ENCODE data around the gene RTN3.

Gene RTN3

GRCh38 chr11:63764679-63765647 is 83.7 kb downstream of the RTN3 start:
- no peaks in the 10 kb centered on the region for H3K27me3 ChIP-seq (ENCODE audit: insufficient read depth, poor library complexity, severe bottlenecking)
- peaks cover 6% of the 10 kb centered on the region for H3K36me3 ChIP-seq (ENCODE audit: low read depth)
- ATAC-seq (ENCODE audit: low read depth) (no peak), DNase-seq (ENCODE audit: low spot score) (peak; percentile 65)
- no peak overlapping the region for H3K4me3 ChIP-seq (ENCODE audit: severe bottlenecking)
- peaks cover 4% of the 10 kb centered on the region for H3K4me1 ChIP-seq (ENCODE audit: insufficient read depth, poor library complexity, severe bottlenecking)
- TF ChIP-seq CTCF (IDR thresholded peaks at IDR 0.05; ENCODE audit: poor library complexity, severe bottlenecking): no peak
- no peak overlapping the region for H3K27ac ChIP-seq (ENCODE audit: poor library complexity, severe bottlenecking)
- H3K9me3 ChIP-seq (ENCODE audit: severe bottlenecking): no peaks in the 10 kb centered on the region

- Histone ChIP-seq H3K27me3 (ENCODE audit: insufficient read depth, poor library complexity, severe bottlenecking) (no peaks in the 10 kb centered on the region), H3K36me3 (ENCODE audit: low read depth) (peaks cover 3% of the 10 kb centered on the region; the same call in 1 of the 2 replicates), H3K9me3 (ENCODE audit: severe bottlenecking) (no peaks in the 10 kb centered on the region), H3K4me1 (ENCODE audit: insufficient read depth, poor library complexity, severe bottlenecking) (peaks cover 4% of the 10 kb centered on the region), H3K27ac (ENCODE audit: poor library complexity, severe bottlenecking) (no peak overlapping the region), H3K4me3 (ENCODE audit: severe bottlenecking) (no peak overlapping the region)
- no peak for TF ChIP-seq CTCF (IDR thresholded peaks at IDR 0.05; ENCODE audit: poor library complexity, severe bottlenecking)
- no peak for ATAC-seq (ENCODE audit: low read depth)
- no peak for DNase-seq (ENCODE audit: low spot score)
Measured at GRCh38 chr11:63765688-63766241, 84.5 kb downstream of the RTN3 start.

- H3K4me3 ChIP-seq (ENCODE audit: severe bottlenecking): no peak overlapping the region
- ATAC-seq (ENCODE audit: low read depth) (no peak), DNase-seq (ENCODE audit: low spot score) (no peak)
- no peaks in the 10 kb centered on the region for H3K27me3 ChIP-seq (ENCODE audit: insufficient read depth, poor library complexity, severe bottlenecking)
- H3K4me1 ChIP-seq (ENCODE audit: insufficient read depth, poor library complexity, severe bottlenecking): peaks cover 4% of the 10 kb centered on the region
- peaks cover 3% of the 10 kb centered on the region; the same call in 1 of the 2 replicates for H3K36me3 ChIP-seq (ENCODE audit: low read depth)
- H3K27ac ChIP-seq (ENCODE audit: poor library complexity, severe bottlenecking): peak overlapping the region; percentile 47
- no peak for TF ChIP-seq CTCF (IDR thresholded peaks at IDR 0.05; ENCODE audit: poor library complexity, severe bottlenecking)
- no peaks in the 10 kb centered on the region for H3K9me3 ChIP-seq (ENCODE audit: severe bottlenecking)
Measured at GRCh38 chr11:63766531-63767235, 85.4 kb downstream of the RTN3 start.

GRCh38 chr11:63767267-63767564 is 85.9 kb downstream of the RTN3 start:
- H3K4me1 ChIP-seq (ENCODE audit: insufficient read depth, poor library complexity, severe bottlenecking): peaks cover 4% of the 10 kb centered on the region
- H3K4me3 ChIP-seq (ENCODE audit: severe bottlenecking): peak overlapping the region; percentile 94
- H3K27ac ChIP-seq (ENCODE audit: poor library complexity, severe bottlenecking): peak overlapping the region; percentile 47
- peaks cover 3% of the 10 kb centered on the region; the same call in 1 of the 2 replicates for H3K36me3 ChIP-seq (ENCODE audit: low read depth)
- ATAC-seq (ENCODE audit: low read depth): no peak
- H3K27me3 ChIP-seq (ENCODE audit: insufficient read depth, poor library complexity, severe bottlenecking): no peaks in the 10 kb centered on the region
- H3K9me3 ChIP-seq (ENCODE audit: severe bottlenecking): no peaks in the 10 kb centered on the region
- no peak for DNase-seq (ENCODE audit: low spot score)
- TF ChIP-seq CTCF (IDR thresholded peaks at IDR 0.05; ENCODE audit: poor library complexity, severe bottlenecking): no peak
